NCI-H2107 treated with DMSO at 0.1 percent for 48 hours (cell line): ENCODE measurements around the gene DPP10.

Source experiments
- DNase-seq: peaks from one replicate; lab custom pipeline; 2025; ENCODE audit not compliant: unreplicated experiment; lab: John Stamatoyannopoulos, UW

Gene DPP10

GRCh38 chr2:115533081-115533480 is 1090.6 kb downstream of the DPP10 start:
- DNase-seq: no peak

GRCh38 chr2:115541814-115542213 is 1099.4 kb downstream of the DPP10 start:
- DNase-seq: no peak

DNA sequence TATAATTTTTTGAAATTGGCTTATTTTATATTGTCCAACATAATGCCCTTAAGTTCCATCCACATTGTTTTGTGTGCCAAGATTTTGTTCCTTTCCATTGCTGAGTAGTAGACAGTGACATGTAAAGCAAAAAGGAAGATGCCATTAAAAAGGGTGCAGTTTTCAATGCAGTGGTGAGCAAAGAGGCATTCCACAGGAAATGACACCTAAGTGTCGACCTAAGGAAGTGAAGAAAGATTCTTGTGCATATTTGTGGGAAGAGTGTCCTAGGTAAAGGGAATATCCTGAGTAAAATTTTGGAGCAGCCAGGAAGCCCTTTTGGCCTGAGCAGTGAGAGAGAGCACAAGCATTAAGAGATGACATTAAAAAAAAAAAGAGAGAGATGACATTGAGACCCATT is 1099.9 kb downstream of the DPP10 start:
- no peak for DNase-seq

- DNase-seq: no peak
These were observed 1100.6 kb downstream of the DPP10 start for GRCh38 chr2:115543024-115543423.

- DNase-seq: no peak
These were observed 1101.0 kb downstream of the DPP10 start for GRCh38 chr2:115543461-115543860.

DNA sequence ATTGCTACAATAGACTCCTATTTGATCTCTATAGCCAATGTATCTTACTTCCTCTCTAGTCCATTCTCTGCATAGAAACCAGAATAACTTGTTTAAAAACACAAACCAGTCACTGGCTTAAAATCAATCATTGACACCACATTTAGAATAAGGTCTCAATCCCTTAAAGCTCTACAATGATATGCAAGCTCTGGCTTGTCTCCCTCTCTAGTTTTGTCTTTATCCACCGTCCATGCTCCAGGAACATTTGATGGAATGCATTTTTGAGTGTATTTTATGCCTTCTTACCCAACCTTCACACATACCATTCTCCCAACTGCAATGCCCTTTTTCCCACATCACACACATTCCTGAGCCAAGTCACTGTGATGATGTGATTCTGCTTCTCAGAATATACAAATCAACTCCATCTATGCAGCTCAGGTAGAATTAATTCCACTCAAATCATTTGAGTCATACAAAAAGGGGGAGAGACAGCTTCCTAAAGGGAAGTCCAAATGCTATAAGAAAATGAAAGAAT is 1107.2 kb downstream of the DPP10 start:
- no peak for DNase-seq

- DNase-seq: no peak
These were observed 1110.3 kb downstream of the DPP10 start for GRCh38 chr2:115552726-115553125.

DNA sequence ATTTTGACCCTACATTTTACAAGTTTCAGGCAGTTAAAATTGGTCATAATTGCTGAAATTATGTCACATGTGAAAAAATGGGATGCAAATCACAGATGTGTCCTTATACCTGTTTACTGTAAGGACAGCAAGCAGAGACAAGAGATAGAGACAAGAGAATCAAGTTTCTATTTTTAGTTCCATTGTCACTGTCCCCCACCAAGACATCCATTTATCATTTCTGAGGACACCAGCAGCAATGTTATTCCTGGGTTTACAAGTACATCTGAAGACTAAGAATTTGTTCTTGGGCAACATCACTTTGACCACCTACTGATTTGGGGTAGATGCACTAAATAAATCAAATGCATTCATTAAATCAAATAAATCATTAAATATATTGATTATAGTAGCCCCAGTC is 1111.7 kb downstream of the DPP10 start:
- DNase-seq: no peak

DNA sequence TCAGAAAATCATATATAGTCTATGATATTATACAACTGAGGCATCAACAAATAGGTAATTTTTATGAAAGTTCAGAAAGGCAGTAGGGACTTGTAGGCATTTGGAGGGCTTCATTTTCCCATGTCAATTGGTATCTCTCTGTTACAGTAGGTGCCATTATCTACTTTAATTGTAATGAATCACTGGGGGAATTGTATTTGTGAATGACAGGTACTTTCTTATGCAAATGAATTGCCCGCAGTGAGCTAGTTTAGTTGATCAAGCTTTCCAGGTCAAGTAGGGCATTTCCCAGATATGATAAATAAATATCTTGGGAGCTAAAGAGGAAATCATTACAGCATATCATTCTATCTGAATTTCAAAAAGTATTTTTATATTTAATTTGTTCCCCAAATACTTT is 1116.3 kb downstream of the DPP10 start:
- DNase-seq: no peak

GRCh38 chr2:115560666-115561065 is 1118.2 kb downstream of the DPP10 start:
- no peak for DNase-seq

GRCh38 chr2:115568643-115569042 is 1126.2 kb downstream of the DPP10 start:
- DNase-seq: no peak

- DNase-seq: no peak
These were observed 1127.1 kb downstream of the DPP10 start for GRCh38 chr2:115569547-115569946.

- DNase-seq: no peak
These were observed 1130.3 kb downstream of the DPP10 start for GRCh38 chr2:115572746-115573145.

DNA sequence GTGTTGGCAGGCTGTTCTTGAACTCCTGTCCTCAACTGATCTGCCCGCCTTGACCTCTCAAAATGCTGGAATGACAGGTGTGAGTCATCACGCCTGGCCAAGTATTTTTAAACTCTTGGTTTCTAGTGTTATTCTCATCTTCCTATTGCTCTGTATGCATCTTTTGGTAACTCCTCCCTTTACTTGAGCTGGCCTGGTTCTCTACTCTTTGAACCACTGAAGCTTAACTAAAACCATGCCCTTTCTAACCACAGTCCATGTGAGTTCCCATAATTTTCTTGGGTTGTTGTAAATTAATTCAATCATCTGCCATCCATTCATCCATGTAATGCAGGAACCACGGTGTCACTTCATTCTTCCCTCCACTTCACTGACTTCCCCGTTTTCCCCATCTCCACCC is 1131.3 kb downstream of the DPP10 start:
- no peak for DNase-seq

DNA sequence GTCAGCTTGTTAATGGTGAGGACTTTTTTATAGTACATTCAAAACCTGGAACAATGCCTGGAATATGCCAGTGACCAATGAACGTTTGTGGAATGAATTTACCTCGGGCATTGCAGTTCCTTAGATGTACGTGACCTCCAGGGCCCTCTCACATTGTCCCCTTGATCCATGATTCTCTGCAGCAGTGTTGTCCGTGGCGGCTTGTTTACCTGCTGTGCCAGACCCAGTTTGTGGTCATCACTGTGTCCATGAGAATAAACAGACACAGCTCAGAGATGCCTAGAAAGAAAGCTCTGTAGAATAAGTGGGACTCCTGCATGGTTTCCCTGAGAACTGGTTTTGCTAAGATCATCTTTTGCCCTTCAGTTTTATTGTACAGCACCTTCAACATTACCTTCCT is 1132.2 kb downstream of the DPP10 start:
- DNase-seq: no peak

DNA sequence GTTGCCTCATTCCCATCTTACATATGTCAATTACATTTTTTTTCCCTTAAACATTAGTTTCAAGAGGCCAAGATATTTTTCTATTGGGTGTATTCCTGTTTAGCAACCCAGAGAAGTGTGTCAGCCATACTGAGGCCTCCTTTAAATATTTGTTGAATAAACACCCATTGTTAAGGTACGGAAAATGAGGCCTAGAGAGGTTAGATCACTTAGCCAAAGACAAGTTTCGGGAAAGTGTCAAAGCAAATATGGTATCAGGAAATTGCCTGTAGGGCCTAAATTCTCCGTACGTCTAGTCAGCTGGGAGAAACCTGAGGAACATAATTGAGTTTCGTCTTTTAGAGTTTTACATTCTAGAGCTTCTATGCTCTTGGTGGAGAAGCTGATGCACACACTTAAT is 1138.3 kb downstream of the DPP10 start:
- no peak for DNase-seq

- no peak for DNase-seq
These were observed 1142.1 kb downstream of the DPP10 start for GRCh38 chr2:115584507-115584906.

GRCh38 chr2:115596659-115597375 is 1154.4 kb downstream of the DPP10 start:
- no peak for DNase-seq

DNA sequence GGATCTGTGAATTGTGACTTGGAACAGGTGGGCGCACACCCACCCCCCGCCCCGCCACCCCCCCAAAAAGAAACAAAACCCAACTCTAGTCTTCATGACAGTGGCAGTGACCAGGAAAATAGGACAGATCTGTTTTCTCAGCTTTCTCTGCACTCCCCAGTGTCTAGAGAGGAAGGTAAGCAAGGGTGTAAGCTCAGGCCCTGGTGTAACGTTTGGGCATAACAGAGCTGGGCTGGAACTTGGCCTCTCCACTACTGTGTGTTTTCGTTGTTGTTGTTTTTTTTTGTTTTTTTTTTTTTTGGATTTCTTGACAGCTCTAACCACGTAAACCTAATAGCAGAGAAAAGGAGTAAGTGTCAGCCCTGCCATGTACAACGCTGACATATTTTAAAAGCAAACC is 1160.8 kb downstream of the DPP10 start:
- no peak for DNase-seq

GRCh38 chr2:115606350-115606749 is 1163.9 kb downstream of the DPP10 start:
- no peak for DNase-seq

GRCh38 chr2:115609978-115610377 is 1167.5 kb downstream of the DPP10 start:
- no peak for DNase-seq

- DNase-seq: no peak
These were observed 1168.4 kb downstream of the DPP10 start for GRCh38 chr2:115610888-115611287.

DNA sequence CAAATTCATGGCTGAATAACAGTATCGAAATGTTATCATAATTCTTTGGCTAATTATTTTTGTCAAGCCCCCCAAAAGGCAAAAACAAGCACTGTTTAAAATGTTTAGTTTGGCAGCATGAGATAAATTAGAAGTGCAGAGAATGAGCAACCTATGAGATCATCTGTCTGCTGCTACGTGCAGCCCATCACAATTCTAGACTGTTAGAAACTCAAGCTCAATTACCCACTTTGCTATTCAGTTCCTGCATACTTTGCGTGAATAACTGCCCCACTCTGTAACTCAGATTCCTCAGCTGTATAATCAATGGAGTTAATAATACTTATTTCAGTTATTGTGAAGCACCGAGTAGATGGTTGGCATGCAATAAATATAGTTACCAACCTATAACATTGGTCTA is 1181.9 kb downstream of the DPP10 start:
- DNase-seq: no peak
